ENCODE measurements around the gene HDLBP.

The HDLBP gene

GRCh38 chr2:241177526-241178334, 137.7 kb downstream of the HDLBP start:
- no peak overlapping the region for H3K4me3 ChIP-seq (ENCODE audit: low read depth, low read length)
- no peak for DNase-seq (ENCODE audit: low read depth)

More at GRCh38 chr2:241177526-241178334, 137.7 kb downstream of the HDLBP start:
- in situ Hi-C loops (cut with HindIII; ENCODE audit: low sequenced_read_pairs) = no loop called here
- TF ChIP-seq, protein P1, sequence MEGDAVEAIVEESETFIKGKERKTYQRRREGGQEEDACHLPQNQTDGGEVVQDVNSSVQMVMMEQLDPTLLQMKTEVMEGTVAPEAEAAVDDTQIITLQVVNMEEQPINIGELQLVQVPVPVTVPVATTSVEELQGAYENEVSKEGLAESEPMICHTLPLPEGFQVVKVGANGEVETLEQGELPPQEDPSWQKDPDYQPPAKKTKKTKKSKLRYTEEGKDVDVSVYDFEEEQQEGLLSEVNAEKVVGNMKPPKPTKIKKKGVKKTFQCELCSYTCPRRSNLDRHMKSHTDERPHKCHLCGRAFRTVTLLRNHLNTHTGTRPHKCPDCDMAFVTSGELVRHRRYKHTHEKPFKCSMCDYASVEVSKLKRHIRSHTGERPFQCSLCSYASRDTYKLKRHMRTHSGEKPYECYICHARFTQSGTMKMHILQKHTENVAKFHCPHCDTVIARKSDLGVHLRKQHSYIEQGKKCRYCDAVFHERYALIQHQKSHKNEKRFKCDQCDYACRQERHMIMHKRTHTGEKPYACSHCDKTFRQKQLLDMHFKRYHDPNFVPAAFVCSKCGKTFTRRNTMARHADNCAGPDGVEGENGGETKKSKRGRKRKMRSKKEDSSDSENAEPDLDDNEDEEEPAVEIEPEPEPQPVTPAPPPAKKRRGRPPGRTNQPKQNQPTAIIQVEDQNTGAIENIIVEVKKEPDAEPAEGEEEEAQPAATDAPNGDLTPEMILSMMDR (IDR thresholded peaks at IDR 0.05; ENCODE audit: low read depth, low read length, missing control alignments) = no peak
